ENCODE results near the gene LYSMD2.

Gene LYSMD2

DNA sequence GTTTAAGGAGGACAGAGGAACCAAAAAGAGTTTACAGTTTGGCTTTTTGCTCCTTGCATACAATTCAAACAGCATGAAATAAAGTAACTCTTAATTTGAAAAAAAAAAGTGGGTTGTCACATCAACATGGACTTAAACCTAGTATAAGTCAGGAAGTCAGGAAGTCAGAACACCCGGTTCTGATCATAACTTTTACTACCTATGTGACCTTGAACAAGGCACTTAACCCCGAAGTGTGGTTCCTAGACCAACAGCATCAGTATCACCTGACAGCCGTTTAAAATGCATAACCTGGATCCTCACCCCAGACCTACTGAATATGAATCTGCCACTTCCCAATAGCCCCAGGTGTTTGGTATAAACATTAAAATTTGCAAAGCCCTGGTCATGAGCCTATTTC is 18.7 kb downstream of the LYSMD2 start:
- DNase-seq, result no peak

DNA sequence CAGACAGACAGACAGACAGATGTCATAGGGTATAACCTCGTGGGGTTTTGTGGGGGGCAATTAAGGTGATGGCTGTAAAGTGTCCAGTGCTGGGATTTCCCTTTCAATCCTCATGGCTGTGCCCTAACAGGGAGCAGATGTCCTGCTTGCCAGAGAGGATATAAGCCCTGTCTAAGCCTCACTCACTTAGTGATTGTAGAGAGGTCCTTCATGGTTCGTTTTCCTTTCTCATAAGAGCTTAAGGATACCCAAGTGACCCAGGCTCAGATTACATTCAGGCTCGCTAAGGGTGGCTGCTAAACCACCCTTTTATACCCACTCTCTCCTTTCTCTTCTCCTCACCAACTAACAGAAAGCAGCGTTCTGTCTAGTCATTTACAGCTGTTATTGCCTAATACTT is 19.2 kb downstream of the LYSMD2 start:
- DNase-seq, result no peak

DNA sequence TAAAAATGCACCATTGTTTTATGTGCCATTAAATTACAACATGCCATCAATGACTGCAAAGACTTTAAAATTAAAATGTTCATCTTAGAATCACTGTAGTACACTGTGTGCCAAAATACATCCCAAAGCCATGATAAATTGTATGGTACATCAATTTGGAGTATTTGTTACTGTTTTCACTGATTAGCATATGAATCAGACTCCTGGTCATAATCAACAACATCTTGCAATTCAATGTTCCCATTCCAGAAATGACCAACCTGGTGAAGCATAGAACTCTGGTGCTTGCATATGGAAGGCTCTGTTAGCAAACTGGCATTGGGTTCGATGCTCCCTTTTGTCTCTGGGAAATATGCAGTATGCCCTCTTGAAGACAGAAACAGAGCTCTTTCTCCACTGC is 22.5 kb downstream of the LYSMD2 start:
- DNase-seq, result no peak

DNA sequence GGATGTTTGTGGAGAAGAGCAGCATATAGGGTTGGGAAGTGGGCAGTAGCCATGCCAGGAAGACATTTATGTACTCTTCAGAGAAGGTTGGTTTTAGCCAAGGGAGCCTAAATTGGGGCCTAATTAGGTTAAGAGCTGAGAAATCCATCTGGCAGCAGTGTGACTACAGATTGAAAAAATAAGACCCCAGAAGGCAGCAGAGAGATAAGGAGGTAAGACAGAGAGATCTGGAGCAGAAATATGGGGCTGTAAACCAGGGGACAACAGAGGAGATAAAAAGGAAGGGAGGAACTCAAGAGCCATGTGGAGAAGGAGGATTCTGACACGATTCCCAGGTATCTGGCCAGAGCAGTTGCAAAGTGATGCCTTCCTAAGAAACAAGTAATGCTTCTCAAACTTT is 23.3 kb downstream of the LYSMD2 start:
- DNase-seq, result no peak

DNA sequence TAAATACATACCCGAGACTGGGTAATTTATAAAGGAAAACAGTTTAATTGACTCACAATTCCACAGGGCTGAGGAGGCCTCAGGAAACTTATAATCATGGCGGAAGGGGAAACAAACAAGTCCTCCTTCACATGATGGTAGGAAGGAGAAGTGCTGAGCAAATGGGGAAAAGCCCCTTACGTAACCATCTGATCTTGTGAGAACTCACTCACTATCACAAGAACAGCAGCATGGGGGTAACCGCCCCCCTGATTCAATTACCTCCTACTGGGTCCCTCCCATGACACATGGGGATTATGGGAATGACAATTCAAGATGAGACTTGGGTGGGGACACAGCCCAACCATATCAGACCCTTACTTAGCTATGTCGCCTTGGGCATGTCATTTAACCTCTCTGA is 28.4 kb downstream of the LYSMD2 start:
- DNase-seq, result no peak

DNA sequence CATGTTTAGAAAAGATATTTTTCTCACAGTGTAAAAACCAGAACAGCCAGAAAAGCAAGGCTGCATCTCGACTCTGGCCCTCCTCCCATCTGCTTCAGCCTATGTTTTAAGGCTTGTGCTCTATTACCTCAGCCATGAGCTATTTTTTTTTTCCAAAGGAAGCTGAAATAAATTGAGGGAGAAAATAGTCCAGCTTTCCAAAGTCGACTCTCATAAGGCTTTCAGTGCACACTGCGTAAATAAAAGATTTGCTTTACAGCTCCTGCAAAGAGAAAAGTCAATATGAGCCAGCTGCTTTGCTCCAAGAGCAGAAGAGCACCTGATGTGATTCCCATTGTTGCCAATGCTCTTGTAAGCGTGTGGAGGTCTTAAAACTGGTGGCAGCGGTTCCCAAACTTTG is 29.4 kb downstream of the LYSMD2 start:
- no peak for DNase-seq

DNA sequence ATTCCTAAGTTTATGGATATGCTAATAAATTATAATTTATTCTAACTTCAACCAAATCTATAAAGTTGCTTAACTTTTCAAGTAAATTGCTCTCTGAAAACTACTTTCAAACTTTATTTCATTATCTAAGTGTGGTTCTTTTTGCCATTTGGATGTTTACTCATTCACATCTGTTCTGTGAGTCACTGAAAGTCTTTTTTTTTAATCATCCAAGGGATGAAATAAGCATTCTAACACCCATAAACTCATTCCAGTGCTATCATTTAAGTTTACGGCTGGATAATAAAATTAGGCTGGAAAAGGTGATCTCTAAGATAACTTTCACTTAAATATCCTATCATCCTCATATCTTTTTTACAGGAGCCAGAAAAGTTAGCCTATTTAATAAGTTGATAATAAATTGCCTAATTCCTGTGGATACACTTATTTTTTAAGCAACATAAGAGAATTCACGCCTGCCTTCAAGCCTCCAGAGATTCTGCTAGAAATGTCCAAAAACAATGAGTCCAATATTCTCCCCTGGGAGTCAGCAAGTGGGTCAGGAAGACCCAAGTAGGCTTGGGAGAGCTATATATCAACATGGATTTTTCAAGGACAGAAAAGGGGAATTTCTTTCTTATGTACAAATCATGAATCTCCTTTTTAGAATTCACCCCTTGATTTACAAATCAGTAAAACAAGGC is 30.4 kb downstream of the LYSMD2 start:
- no peak for DNase-seq

DNA sequence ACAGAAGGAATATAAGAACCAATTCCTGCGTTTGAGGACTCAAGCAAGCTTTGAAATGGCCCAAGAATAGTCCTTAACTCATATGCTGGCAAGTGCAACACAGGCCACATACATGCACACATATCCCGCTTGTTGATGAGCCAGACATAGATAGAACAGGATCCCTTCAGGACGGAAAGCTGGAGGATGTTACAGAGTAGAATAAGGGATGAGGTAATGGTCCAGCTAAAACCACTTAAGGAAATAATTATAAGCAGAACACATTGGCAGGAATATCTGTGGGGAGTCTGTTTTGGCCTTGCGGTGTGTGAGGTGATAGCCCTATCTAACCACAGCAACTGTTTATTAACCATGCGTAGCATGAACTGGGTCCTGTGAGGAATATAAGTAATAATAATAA is 31.2 kb downstream of the LYSMD2 start:
- DNase-seq, result no peak

DNA sequence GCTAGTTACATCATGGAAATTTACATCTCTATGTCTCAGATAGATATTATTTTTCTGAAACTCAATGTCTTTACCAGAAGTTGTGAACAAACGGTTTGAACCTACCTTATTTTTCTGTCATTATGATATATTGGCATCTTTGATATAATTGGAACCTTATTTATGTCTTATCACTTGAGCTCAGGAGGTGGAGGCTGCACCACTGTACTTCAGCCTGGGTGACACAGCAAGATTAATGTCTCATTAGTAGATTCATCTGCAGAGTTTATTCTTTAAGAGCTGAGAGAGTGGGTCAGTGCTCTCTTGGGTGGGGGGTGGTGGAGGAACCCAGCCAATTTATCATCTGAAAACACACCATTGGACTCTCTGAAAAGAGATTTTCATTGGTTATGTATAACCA is 34.7 kb downstream of the LYSMD2 start:
- no peak for DNase-seq

DNA sequence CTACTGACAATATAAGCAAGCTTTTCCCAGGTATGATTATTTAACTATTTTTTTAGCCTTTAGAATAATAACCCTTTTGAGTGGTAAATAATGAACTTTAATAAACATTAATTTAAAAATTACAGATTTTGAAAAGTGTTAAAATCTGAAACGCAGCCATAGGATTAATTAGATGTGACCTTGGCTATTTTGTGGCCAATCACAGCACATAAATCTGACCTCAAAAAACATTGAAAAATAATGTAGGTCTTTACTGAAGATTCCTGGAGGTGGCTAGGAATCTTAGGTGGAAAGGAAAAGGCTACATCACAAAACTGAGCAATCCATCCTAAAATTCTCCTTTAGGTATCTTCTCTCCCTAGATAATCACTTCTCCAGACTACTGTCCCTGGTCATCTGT is 38.1 kb downstream of the LYSMD2 start:
- no peak for DNase-seq

DNA sequence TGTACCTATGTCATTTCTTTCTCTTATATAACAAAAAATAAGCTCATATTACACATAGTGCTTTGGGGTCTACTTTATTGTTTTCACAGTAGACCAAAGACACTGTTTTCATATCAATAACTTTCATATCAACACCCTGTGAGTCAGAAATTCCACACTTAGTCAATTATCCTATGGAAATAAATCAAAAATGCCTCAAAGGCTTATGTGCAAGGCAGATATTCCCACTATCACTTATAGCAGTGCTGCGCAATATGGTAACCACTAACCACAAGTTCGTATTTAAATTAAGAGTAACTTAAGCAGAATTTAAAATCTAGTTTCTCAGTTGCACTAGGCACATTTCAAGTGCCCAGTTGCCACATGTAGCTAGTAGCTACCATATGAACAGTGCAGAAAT is 40.3 kb downstream of the LYSMD2 start:
- DNase-seq, result no peak

DNA sequence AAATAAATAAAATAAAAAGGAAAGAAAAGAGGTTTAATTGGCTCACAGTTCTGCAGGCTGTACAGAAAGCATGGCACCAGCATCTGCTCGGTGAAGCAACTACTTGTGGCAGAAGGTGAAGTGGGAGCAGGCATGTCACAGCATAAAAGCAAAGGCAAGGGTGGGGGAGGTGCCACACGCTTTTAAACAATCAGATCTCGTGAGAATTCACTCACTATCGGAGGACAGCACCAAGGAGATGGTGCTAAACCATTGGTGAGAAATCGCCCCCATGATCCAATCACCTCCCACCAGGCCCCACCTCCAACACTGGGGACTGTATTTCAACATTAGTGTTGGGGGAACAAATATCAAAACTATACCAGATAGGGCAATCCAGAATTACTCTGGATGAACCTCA is 40.9 kb downstream of the LYSMD2 start:
- DNase-seq, result no peak

DNA sequence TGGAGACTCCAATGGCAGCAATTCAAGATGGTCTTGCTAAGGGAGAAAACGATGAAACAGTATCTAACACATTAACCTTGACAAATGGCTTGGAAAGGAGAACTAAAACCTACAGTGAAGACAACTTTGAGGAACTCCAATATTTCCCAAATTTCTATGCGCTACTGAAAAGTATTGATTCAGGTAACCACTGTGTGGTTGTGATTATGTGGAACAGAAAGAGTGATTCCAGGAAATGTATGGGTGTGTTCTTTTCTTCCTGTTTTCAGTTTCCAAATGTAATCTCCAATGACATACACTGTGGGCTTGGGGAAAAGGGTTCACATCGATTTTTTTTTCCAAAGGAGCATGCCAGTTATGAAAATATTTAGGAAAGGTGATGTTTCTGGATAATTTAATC is 45.3 kb downstream of the LYSMD2 start:
- no peak for DNase-seq

DNA sequence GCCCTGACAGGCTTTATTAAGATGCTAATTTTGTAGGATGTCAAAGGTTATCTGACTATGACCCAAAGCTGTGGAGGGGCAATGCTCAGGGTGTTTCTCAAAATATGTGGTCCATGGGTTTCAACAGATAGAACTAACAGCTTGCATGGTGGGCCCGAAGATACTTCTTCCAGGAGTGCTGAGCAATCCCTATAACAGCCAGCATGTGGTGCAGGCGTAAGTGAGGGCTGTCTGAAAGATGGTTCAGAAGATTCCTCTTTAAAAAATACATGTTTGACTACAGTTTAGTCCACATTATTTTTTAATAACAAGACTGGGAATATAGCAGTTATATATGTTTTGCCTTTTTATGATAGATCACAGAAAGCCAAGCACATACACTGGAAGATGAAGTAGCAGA is 48.6 kb downstream of the LYSMD2 start:
- DNase-seq, result no peak

DNA sequence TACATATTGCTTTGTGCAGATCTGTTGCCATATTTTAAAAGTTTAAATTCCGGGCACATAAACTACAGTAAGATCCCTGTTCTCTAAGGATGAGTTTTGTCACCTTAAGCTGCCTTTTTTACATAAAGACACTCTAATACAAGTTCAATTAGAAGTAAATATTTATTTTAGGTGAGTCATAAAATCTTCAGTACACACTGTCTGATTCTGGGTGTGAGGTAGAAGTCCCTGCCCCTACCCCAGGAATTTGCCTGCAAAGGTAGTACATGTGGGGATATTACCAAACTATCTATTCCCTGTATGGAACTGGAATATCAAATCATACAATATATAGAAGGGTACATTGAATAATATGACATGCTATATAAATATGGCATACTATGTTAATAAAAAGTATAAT is 49.9 kb downstream of the LYSMD2 start:
- DNase-seq, result no peak

DNA sequence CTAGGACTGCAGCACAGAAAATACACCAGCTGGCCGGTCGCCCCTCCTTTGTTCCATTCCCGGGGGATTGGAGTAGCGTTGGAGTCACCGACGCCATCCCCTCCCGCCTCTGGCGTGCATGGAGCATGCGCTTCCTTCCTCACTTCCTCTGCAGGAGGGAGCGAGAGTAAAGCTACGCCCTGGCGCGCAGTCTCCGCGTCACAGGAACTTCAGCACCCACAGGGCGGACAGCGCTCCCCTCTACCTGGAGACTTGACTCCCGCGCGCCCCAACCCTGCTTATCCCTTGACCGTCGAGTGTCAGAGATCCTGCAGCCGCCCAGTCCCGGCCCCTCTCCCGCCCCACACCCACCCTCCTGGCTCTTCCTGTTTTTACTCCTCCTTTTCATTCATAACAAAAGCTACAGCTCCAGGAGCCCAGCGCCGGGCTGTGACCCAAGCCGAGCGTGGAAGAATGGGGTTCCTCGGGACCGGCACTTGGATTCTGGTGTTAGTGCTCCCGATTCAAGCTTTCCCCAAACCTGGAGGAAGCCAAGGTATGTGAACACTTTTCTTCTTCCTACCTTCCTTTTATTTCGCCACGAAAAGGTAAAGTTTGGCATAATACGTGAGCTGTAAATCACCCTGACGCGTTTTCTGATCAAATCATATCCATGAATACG is 56.0 kb downstream of the LYSMD2 start, which contains the start of gene SCG3:
TSS of gene SCG3 (plus strand) at position 201 of the 661 bp plus-strand sequence. CDS start at position 454, 253 bp downstream.
- no peak for DNase-seq

DNA sequence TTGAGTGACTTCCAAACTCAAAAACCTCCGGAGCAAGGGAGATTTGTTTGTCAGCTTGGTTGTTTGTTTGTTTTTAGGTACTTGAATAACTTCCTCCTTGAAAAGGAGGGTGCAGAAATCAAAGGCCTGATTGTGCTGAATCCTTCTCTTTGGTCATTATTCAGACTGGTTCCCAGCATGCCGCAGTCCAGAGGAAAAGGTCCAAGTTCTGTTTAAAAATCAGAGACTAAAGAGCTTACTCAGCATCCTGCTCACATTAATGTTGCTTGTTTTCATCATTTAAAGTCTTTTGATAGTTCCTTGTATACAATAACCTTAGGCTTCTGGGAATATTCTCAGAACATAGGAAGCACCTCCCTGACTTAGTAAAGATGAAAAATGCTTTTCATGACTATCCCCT is 57.1 kb downstream of the LYSMD2 start:
- no peak for DNase-seq

DNA sequence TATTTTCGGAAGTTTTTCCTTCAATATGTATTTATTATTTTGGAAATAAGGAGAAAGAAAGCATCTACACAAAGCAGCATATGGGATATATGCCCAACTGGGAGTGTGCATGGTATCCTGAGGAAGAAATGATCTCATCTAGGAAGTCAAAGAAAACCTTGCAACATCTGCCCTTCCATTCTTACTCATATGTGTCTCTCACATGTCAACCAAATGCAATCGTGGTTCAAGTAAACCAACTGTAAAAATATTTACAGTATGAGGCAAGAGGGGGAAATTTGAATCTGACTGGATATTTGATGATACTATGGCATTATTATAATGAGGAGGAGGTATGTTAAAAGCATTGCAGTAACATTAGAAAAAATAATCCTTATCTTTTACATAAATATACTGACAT is 59.4 kb downstream of the LYSMD2 start:
- DNase-seq, result no peak

DNA sequence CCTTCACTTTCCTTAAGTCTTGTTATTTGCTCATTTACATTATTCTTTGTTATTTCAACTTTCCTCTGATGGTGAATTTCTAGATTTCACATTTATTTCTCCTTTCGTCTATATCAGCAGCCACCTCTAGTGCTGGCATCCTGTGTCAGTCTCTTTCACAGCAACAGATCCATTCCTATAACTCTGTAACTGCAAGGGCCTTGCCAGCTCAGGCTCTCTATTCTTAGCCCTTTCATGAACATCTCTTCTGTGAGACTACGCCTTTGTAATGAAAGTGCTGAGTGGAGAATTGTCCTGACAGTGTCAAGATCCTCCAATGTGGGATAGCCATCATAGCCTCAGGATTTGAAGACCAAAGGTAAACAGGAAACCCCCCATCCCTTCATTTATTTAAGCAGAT is 60.0 kb downstream of the LYSMD2 start:
- DNase-seq, result no peak

DNA sequence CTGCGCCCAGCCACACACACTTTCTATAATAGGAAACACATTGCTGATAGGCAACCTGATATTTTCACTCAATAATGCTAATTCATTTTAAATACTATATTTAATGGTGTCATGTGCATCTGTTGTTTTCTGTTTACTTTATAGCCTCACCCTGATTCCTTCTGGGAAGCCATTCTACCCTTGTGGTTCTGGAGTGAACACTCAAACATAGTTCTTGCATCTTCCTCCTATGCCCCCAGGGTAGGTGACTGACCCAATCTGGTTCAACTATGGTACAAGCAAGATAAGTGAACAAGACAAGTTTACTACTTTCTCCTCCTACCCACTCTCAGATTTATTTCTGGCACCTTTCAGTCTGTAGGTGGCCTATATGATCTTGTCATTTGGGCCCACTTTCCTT is 60.4 kb downstream of the LYSMD2 start:
- no peak for DNase-seq

DNA sequence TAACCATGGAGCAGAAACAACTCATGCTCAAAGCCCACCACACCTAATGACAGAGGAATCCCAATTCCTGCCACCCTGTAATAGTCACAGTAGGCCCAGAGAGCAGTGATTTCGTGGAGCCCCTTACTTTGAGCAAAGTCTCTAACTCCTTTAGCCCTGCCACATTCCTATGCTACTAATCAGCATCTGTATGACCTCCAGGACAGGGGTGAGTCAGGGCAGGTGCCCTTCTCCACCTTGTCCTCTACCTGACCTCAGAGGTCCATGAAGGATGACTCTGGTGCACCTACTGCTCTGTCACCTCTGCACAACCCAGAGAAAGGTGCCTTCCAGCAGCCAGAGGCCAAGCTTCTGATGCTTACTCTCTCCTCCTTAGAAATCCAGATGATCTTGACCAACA is 62.2 kb downstream of the LYSMD2 start:
- no peak for DNase-seq
